ENCODE data around the gene PITX1.
"Not testable (repeated sequence)": the region's sequence is repeated elsewhere in the genome, so short reads cannot be mapped to it uniquely, and the experiment has no call there.

Gene PITX1

DNA sequence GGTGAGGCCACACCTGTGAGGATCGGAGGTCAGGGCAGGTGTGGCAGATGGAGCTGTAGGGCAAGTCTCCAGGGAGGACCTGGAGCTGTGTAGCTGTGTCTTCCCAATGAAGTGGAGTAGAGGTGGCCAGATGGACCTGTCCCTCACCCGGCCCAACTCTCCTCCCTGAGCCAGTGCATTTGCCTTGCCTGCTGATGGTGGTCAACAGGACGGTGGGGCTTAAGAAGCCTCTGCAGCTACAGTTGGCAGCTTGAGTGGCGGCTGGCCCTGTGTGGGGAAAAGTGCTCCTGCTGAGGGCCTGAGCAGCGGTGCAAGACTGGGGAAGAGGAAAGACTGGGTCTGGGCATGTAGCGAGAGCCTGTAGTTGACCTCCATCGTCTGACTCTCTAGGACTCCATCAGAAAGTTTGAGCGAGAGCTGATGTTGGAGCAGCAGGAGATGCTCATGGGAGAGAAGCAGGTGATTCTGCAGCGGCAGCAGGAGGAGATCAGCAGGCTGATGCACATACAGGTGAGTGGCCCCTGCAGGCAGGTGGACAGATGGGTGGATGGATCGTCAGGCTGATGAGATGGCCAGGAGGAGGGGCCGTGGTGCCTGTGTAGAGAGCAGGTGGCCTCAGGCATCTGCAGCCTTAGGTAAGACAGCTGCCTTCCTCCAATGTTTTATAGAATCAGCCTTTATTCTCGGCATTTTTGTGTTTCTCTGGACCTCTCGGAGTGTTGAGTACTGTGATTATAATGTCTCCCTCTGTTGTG lies 24.9 kb downstream of the PITX1 start:
- DNase-seq: no peak

GRCh38 chr5:135008556-135008955 lies 25.5 kb downstream of the PITX1 start:
- DNase-seq: no peak

DNA sequence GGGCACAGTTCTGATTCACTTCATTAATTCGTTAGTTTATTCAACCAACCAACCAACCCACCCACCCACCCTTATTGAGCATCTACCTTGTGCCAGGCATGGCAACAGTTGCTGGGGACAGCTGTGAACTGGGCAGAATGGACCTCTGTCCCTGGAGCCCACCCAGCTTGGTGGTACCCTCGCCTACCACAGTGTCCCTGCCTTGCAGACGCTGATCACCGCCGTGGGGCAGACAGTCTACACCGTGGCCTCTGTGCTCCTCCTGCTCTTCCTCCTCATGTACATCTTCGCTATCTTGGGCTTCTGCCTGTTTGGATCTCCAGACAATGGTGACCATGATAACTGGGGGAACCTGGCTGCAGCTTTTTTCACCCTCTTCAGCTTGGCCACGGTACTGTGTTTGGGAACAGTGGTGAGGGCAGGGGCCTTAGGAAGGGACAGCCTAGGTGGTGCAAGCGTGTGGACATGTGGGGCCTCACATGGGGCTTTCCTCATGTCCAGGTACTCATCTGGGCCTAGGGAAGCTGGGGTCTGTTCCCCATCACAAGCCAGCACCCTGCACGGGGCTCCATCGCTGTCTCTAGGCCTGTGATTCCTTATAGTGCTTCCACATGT lies 26.2 kb downstream of the PITX1 start:
- no peak for DNase-seq

DNA sequence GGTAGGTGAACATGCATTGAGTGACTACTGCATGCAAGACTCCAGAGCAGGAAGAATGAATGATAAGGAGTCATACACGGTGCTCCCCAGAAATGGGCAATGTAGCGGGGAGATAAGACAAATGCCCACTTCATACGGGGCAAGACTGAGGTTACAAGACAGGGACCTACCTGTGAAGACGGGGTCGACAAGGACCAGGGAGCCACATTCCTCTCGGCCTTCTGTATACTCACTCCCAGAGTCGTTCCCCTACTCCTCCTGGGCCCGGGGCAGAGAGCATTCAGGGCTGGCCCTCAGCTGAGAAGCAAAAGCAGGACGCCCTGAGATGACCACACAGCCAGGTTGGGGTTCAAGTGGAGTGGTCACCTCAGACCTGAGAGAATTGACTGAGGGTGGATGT lies 26.7 kb downstream of the PITX1 start:
- no peak for DNase-seq

DNA sequence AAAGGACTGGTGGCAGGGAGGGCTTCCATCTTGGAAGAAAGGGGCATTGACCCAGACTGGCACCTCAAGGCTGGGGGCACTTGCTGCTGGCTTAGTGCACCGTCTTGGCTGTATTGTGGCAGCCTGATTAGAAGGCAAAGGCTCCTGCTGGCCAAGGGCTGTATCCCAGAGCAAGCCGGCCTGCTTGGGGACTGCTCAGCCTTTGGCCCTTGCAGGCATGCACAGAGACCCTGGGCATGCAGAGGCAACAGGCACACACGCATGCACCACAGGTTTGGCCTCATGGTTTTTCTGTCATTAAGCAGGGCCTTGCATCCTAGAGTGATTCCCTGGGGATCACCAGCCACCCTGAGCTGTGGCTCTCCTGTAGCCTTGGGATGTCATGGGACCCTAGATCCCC lies 29.0 kb downstream of the PITX1 start:
- no peak for DNase-seq

DNA sequence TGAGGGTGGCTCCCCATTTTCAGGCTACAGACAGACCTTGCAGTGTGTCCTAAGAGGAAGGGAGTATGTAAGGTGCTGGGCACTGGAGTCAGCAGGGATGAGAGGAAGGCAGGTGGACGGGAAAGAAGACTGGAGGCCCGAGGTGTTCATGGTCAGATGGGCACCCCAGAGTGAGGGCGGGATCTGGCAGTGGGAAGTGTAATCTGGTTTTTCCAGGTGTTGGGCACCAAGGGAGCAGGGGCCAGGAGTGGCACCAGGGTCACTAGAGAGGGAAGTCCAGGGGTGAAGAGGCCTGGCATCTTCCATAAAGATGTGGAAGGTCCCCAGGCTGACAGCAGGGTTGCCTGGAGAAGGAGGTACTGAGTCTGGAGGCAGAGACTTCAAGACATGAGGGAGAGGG lies 29.7 kb downstream of the PITX1 start:
- no peak for DNase-seq

- DNase-seq: not testable (repeated sequence)
Measured at GRCh38 chr5:134998068-134998467, 36.0 kb downstream of the PITX1 start.

GRCh38 chr5:134997015-134997414 lies 37.0 kb downstream of the PITX1 start:
- no peak for DNase-seq

GRCh38 chr5:134995850-134996402 lies 38.1 kb downstream of the PITX1 start:
- no peak for DNase-seq

GRCh38 chr5:134994560-134995156 lies 39.4 kb downstream of the PITX1 start:
- no peak for DNase-seq

- no peak for DNase-seq
Measured at GRCh38 chr5:134993161-134993560, 40.9 kb downstream of the PITX1 start.

DNA sequence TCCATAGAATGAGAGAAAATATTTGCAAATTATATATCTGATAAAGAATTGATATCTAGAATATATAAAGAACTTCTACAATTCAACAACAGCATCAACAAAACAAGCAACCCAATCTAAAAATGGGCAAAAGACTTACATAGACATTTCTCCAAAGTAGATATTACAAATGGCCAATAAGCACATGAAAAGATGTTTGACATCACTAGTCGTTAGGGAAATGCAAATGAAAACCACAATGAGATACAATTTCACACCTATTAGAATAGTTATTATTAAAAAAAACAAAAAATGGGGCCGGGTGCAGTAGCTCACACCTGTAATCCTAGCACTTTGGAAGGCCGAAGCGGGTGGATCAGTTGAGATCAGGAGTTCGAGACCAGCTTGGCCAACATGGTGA lies 41.9 kb downstream of the PITX1 start:
- DNase-seq: no peak

DNA sequence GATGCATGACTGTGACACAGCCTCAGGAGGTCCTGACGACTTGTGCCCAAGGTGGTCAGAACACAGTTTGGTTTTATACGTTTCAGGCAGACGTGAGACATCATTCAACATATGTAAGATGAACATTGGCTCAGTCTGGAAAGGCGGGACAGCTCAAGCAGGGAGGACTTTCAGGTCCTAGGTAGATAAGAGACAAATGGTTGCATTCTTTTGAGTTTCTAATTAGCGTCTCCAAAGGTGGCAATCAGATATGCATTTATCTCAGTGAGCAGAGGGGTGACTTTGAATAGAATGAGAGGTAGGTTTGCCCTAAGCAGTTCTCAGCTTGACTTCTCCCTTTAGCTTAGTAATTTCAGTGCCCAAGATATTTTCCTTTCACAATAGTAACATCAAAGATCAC lies 43.8 kb downstream of the PITX1 start:
- not testable (repeated sequence) for DNase-seq

DNA sequence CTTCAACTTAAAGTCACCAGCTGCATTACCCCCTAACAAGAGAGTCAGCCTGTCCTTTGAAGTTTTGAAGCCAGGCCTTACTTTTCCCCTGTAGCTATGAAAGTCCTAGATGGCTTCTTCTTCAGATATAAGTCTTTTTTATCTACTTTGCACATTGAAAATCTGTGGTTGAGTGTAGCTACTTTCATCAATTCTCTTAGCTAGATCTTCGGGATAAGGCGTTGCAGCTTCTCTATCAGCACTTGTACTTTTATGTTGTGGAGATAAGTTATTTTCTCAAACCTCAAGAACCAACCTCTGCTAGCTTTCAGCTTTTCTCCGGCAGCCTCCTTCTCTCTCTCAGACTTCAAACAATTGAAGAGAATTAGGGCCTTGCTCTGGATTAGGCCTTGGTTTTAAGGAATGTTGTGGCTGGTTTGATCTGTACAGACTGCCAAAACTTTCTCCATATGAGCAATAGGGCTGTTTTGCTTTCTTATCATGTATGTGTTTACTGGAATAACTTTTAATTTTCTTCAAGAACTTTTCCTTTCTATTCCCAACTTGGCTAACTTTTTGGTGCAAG lies 44.7 kb downstream of the PITX1 start:
- DNase-seq: no peak

- DNase-seq: no peak
Measured at GRCh38 chr5:134982230-134982629, 51.8 kb downstream of the PITX1 start.

DNA sequence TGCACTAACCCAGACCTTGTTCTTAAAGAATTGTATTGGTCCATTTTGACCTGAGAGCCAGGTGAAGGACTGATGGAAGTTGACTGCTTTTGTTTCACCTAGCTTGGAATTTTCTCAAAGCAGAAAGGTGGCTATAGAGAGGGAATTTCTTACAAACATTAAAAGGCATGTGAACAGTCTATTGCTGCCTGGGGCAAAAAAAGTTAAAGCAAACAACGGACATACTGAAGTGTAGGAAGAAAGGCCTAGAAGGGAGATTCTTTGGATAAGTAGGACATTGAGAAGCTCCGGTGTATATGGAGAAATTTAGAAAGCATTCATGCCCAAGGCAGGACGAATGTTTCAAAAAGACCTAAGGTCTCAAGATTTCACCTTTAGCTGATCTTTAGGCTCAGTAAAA lies 54.6 kb downstream of the PITX1 start:
- no peak for DNase-seq
